Panc1 (cell line): ENCODE measurements around the gene LAMTOR1. TPM values are rescaled to one million over a fixed set of nuclear protein-coding genes. Genes with fewer than 3 reads are reported as not detected.

Experiments used
- ATAC-seq: fragments of 200-7000 bp; cut with Tn5 transposase; 2 replicates; pipeline ENCODE4 v1.9.1; 2020; ENCODE audit warnings: mild to moderate bottlenecking, moderate library complexity
- BruUV-seq: library from RNA; stranded (reverse); fragments of 400-500 nt; replicated peaks from 2 replicates; lab custom pipeline; 2021; lab: Mats Ljungman, UMichigan
- CTCF ChIA-PET: fragments of 300-600 bp; sonication (Branson Sonifier 250); formaldehyde crosslinking; loops from one replicate; lab custom pipeline; 2022; ENCODE audit warnings: antibody characterized with exemption; lab: Charles Lee
- POLR2A ChIA-PET: fragments of 300-600 bp; sonication (Branson Sonifier 250); formaldehyde crosslinking; loops from one replicate; lab custom pipeline; 2022; ENCODE audit warnings: antibody characterized with exemption; lab: Charles Lee
- DNase-seq: peaks from one replicate; pipeline ENCODE4 v3.0.0-alpha.2; 2010; ENCODE audit warnings: low read depth, low spot score
- H3K27ac ChIP-seq: 2 replicates; pipeline ENCODE4 v1.5.1; 2011; ENCODE audit warnings: mild to moderate bottlenecking, low read length, inconsistent platforms
- H3K27me3 ChIP-seq: fragments of 200-500 bp; sonication (Bioruptor generic); 2 replicates; pipeline ENCODE4 v1.6.0; 2014; ENCODE audit warnings: low read length, inconsistent platforms; ENCODE audit not compliant: control insufficient read depth, insufficient read depth
- H3K36me3 ChIP-seq: fragments of 200-500 bp; sonication (Bioruptor generic); 2 replicates; pipeline ENCODE4 v1.5.1; 2014; ENCODE audit warnings: inconsistent platforms, mild to moderate bottlenecking, low read length, moderate library complexity; ENCODE audit not compliant: control insufficient read depth, insufficient read depth
- H3K4me1 ChIP-seq: 2 replicates; pipeline ENCODE4 v1.5.1; 2011; ENCODE audit warnings: inconsistent platforms, mild to moderate bottlenecking, low read length, moderate library complexity; ENCODE audit not compliant: control insufficient read depth, insufficient read depth
- H3K4me3 ChIP-seq, 2 experiments: 2 replicates each; pipeline ENCODE4 v1.5.1; 2011 to 2012; ENCODE audit warnings: low read depth in 2 of 2, low read length in 2 of 2, mild to moderate bottlenecking in 2 of 2, inconsistent platforms in 1 of 2, moderate library complexity in 1 of 2
- H3K9me3 ChIP-seq: fragments of 200-500 bp; sonication (Bioruptor generic); 2 replicates; pipeline ENCODE4 v1.5.1; 2014; ENCODE audit warnings: low read depth, mild to moderate bottlenecking, inconsistent platforms, low read length, moderate library complexity; ENCODE audit not compliant: control insufficient read depth, insufficient read depth
- CTCF ChIP-seq: fragments of 450-650 bp; IDR thresholded peaks from 2 replicates; pipeline ENCODE4 v1.5.1; 2017; ENCODE audit warnings: mild to moderate bottlenecking
- POLR2AphosphoS5 ChIP-seq: IDR thresholded peaks from 2 replicates; pipeline ENCODE4 v1.6.1; 2012; ENCODE audit warnings: mild to moderate bottlenecking, low read depth, low read length, moderate library complexity
- SIN3A ChIP-seq: IDR thresholded peaks from 2 replicates; pipeline ENCODE4 v1.6.1; 2012; ENCODE audit warnings: low read depth, mild to moderate bottlenecking, low read length, moderate library complexity, borderline replicate concordance; ENCODE audit not compliant: insufficient read depth
- in situ Hi-C: cut with HindIII; loops from 2 replicates; pipeline ENCODE4 v1.10.0; 2016; ENCODE audit warnings: low sequenced_read_pairs, low pct_unique_long_range_greater_than_20kb
- intact Hi-C: fragments of 100-400 bp; cut with micrococcal nuclease; formaldehyde crosslinking; loops from one replicate; pipeline ENCODE4 v1.10.0; 2022; ENCODE audit not compliant: unreplicated experiment
- total RNA-seq: library from RNA; stranded (reverse); gene quantifications from one replicate; pipeline ENCODE4 v1.2.1, GENCODE V29; 2021; ENCODE audit not compliant: unreplicated experiment
- TF ChIP-seq, protein P1 (sequence below), 2 experiments: IDR thresholded peaks; 2 replicates each; pipeline ENCODE4 v1.6.1; 2011 to 2012; ENCODE audit warnings: low read depth in 2 of 2, control low read depth in 1 of 2, low read length in 1 of 2, mild to moderate bottlenecking in 1 of 2, moderate library complexity in 1 of 2; ENCODE audit not compliant: insufficient read depth in 1 of 2

LAMTOR1 gene
- total RNA-seq, 1 experiment from 2014 or later, result 126 TPM

DNA sequence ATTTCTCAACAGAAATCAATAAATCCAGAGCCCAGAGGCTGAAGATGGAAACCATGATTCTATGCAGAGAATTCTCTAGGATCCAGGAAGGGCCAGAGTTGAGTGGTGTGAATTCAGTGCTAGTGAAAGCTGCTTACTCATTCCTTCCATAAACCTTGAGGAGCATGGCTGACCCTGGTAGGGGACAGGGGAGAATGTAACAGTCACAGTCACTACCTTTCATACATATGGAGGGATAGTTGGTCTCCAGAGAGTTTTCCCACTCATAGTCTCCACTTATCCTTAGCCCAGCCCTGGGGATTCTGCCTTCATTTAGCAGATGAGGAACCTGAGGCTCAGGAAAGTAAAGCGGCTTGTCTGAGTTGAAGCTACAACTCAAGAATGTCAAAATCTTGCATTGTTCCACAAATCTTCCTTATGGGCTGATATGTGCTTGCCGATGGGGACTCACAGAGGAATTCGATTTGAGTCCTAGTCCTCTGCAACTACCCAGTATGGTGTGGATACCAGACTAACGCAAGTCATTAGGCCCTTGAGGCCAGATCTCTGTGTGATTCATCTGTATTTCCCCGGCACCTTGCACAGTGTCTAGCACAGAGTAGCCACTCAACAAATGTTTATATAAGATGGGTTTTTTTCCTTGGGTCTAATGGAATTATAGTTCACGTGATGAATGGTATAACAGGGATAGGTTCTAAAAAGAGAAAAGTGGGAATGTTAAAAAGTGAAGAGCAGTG is 13.1 kb upstream of the LAMTOR1 start:
- Histone ChIP-seq H3K4me3 (no peak overlapping the region), H3K9me3 (no peaks in the 10 kb centered on the region), H3K27ac (no peak overlapping the region), H3K36me3 (no peaks in the 10 kb centered on the region), H3K4me1 (peaks cover 15% of the 10 kb centered on the region), H3K27me3 (no peaks in the 10 kb centered on the region)
- ChIA-PET POLR2A (no interaction called here), CTCF (interaction anchor here (0.6 kb wide), 1 partner anchor 33 kb away, joined by 6 read pairs; no protein-coding TSS in a partner anchor)
- in situ Hi-C loops, result no loop called here
- no peak for DNase-seq
- ATAC-seq, result no peak
- TF ChIP-seq POLR2AphosphoS5, result no peak
- no peak for TF ChIP-seq SIN3A
- TF ChIP-seq CTCF, result no peak
- BruUV-seq, result no TSS peak
- intact Hi-C loops, result no loop called here

- CTCF ChIA-PET, result no interaction called here
Observed at GRCh38 chr11:72114570-72114969, 11.5 kb upstream of the LAMTOR1 start.

More at GRCh38 chr11:72114570-72114969, 11.5 kb upstream of the LAMTOR1 start:
- intact Hi-C loops, result no loop called here
- peaks cover 16% of the 10 kb centered on the region for H3K4me1 ChIP-seq
- H3K9me3 ChIP-seq, result no peaks in the 10 kb centered on the region
- no peaks in the 10 kb centered on the region for H3K36me3 ChIP-seq
- ATAC-seq (no peak), DNase-seq (no peak)
- no peaks in the 10 kb centered on the region for H3K27me3 ChIP-seq
- H3K4me3 ChIP-seq, result no peak overlapping the region
- BruUV-seq, result no TSS peak
- no peak for TF ChIP-seq SIN3A
- TF ChIP-seq CTCF, result no peak
- TF ChIP-seq, protein P1, sequence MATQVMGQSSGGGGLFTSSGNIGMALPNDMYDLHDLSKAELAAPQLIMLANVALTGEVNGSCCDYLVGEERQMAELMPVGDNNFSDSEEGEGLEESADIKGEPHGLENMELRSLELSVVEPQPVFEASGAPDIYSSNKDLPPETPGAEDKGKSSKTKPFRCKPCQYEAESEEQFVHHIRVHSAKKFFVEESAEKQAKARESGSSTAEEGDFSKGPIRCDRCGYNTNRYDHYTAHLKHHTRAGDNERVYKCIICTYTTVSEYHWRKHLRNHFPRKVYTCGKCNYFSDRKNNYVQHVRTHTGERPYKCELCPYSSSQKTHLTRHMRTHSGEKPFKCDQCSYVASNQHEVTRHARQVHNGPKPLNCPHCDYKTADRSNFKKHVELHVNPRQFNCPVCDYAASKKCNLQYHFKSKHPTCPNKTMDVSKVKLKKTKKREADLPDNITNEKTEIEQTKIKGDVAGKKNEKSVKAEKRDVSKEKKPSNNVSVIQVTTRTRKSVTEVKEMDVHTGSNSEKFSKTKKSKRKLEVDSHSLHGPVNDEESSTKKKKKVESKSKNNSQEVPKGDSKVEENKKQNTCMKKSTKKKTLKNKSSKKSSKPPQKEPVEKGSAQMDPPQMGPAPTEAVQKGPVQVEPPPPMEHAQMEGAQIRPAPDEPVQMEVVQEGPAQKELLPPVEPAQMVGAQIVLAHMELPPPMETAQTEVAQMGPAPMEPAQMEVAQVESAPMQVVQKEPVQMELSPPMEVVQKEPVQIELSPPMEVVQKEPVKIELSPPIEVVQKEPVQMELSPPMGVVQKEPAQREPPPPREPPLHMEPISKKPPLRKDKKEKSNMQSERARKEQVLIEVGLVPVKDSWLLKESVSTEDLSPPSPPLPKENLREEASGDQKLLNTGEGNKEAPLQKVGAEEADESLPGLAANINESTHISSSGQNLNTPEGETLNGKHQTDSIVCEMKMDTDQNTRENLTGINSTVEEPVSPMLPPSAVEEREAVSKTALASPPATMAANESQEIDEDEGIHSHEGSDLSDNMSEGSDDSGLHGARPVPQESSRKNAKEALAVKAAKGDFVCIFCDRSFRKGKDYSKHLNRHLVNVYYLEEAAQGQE (IDR thresholded peaks at IDR 0.05; ENCODE audit: insufficient read depth in 1 of 2, low read depth in 2 of 2, low read length in 1 of 2), result no peak
- in situ Hi-C loops, result no loop called here
- POLR2A ChIA-PET, result no interaction called here
- H3K27ac ChIP-seq, result no peak overlapping the region
